ENCODE measurements around the gene B4GALT6.

B4GALT6 gene

GRCh38 chr18:31672628-31673135, 11.7 kb downstream of the B4GALT6 start:
- no peak overlapping the region for H3K4me2 ChIP-seq (ENCODE audit: low read length)
- H3K9me3 ChIP-seq (replicated peaks; ENCODE audit: low read length) = no peaks in the 10 kb centered on the region
- no peak overlapping the region for H3K4me3 ChIP-seq (ENCODE audit: low read length)
- no peak overlapping the region for H3K9ac ChIP-seq (ENCODE audit: low read depth, low read length)
- H3K27me3 ChIP-seq (ENCODE audit: control insufficient read depth, insufficient read depth, low read length) = no peaks in the 10 kb centered on the region
- no peaks in the 10 kb centered on the region for H3K4me1 ChIP-seq (ENCODE audit: control insufficient read depth, insufficient read depth, low read length)
- H3K36me3 ChIP-seq (ENCODE audit: insufficient read depth, low read length) = no peaks in the 10 kb centered on the region

- no peaks in the 10 kb centered on the region for H3K9me3 ChIP-seq (replicated peaks; ENCODE audit: low read length)
- no peaks in the 10 kb centered on the region for H3K36me3 ChIP-seq (ENCODE audit: insufficient read depth, low read length)
Measured at GRCh38 chr18:31671951-31672350, 12.4 kb downstream of the B4GALT6 start.

GRCh38 chr18:31669541-31669940, 14.8 kb downstream of the B4GALT6 start:
- no peak overlapping the region for H3K9ac ChIP-seq (ENCODE audit: low read depth, low read length)
- H3K27me3 ChIP-seq (ENCODE audit: control insufficient read depth, insufficient read depth, low read length) = no peaks in the 10 kb centered on the region
- no peaks in the 10 kb centered on the region for H3K9me3 ChIP-seq (replicated peaks; ENCODE audit: low read length)
- no peaks in the 10 kb centered on the region for H3K4me1 ChIP-seq (ENCODE audit: control insufficient read depth, insufficient read depth, low read length)
- H3K4me2 ChIP-seq (ENCODE audit: low read length) = no peak overlapping the region
- no peaks in the 10 kb centered on the region for H3K36me3 ChIP-seq (ENCODE audit: insufficient read depth, low read length)
- no peak overlapping the region for H3K4me3 ChIP-seq (ENCODE audit: low read length)

More at GRCh38 chr18:31671951-31672350, 12.4 kb downstream of the B4GALT6 start:
- H3K4me1 ChIP-seq (ENCODE audit: control insufficient read depth, insufficient read depth, low read length) = no peaks in the 10 kb centered on the region
- H3K27me3 ChIP-seq (ENCODE audit: control insufficient read depth, insufficient read depth, low read length) = no peaks in the 10 kb centered on the region
- no peak overlapping the region for H3K4me3 ChIP-seq (ENCODE audit: low read length)
- no peak overlapping the region for H3K4me2 ChIP-seq (ENCODE audit: low read length)
- H3K9ac ChIP-seq (ENCODE audit: low read depth, low read length) = no peak overlapping the region

- no peaks in the 10 kb centered on the region for H3K9me3 ChIP-seq (replicated peaks; ENCODE audit: low read length)
- H3K27me3 ChIP-seq (ENCODE audit: control insufficient read depth, insufficient read depth, low read length) = no peaks in the 10 kb centered on the region
- no peak overlapping the region for H3K4me2 ChIP-seq (ENCODE audit: low read length)
- H3K4me1 ChIP-seq (ENCODE audit: control insufficient read depth, insufficient read depth, low read length) = peaks cover 3% of the 10 kb centered on the region
- no peak overlapping the region for H3K4me3 ChIP-seq (ENCODE audit: low read length)
- H3K36me3 ChIP-seq (ENCODE audit: insufficient read depth, low read length) = no peaks in the 10 kb centered on the region
- no peak overlapping the region for H3K9ac ChIP-seq (ENCODE audit: low read depth, low read length)
Measured at GRCh38 chr18:31667185-31667584, 17.2 kb downstream of the B4GALT6 start.

GRCh38 chr18:31666055-31666454, 18.3 kb downstream of the B4GALT6 start:
- H3K4me3 ChIP-seq (ENCODE audit: low read length) = no peak overlapping the region
- peaks cover 8% of the 10 kb centered on the region for H3K4me1 ChIP-seq (ENCODE audit: control insufficient read depth, insufficient read depth, low read length)
- no peak overlapping the region for H3K9ac ChIP-seq (ENCODE audit: low read depth, low read length)
- H3K4me2 ChIP-seq (ENCODE audit: low read length) = no peak overlapping the region
- H3K27me3 ChIP-seq (ENCODE audit: control insufficient read depth, insufficient read depth, low read length) = no peaks in the 10 kb centered on the region
- no peaks in the 10 kb centered on the region for H3K9me3 ChIP-seq (replicated peaks; ENCODE audit: low read length)
- H3K36me3 ChIP-seq (ENCODE audit: insufficient read depth, low read length) = no peaks in the 10 kb centered on the region

GRCh38 chr18:31664101-31664500, 20.3 kb downstream of the B4GALT6 start:
- Histone ChIP-seq H3K4me2 (ENCODE audit: low read length) (no peak overlapping the region), H3K4me3 (ENCODE audit: low read length) (no peak overlapping the region), H3K36me3 (ENCODE audit: insufficient read depth, low read length) (no peaks in the 10 kb centered on the region), H3K9ac (ENCODE audit: low read depth, low read length) (no peak overlapping the region), H3K9me3 (replicated peaks; ENCODE audit: low read length) (no peaks in the 10 kb centered on the region), H3K4me1 (ENCODE audit: control insufficient read depth, insufficient read depth, low read length) (peaks cover 8% of the 10 kb centered on the region), H3K27me3 (ENCODE audit: control insufficient read depth, insufficient read depth, low read length) (no peaks in the 10 kb centered on the region)

GRCh38 chr18:31661965-31662364, 22.4 kb downstream of the B4GALT6 start:
- Histone ChIP-seq H3K27me3 (ENCODE audit: control insufficient read depth, insufficient read depth, low read length) (no peaks in the 10 kb centered on the region), H3K9ac (ENCODE audit: low read depth, low read length) (no peak overlapping the region), H3K4me2 (ENCODE audit: low read length) (no peak overlapping the region), H3K4me1 (ENCODE audit: control insufficient read depth, insufficient read depth, low read length) (peaks cover 8% of the 10 kb centered on the region), H3K9me3 (replicated peaks; ENCODE audit: low read length) (no peaks in the 10 kb centered on the region), H3K36me3 (ENCODE audit: insufficient read depth, low read length) (no peaks in the 10 kb centered on the region), H3K4me3 (ENCODE audit: low read length) (no peak overlapping the region)

GRCh38 chr18:31660763-31661162, 23.6 kb downstream of the B4GALT6 start:
- Histone ChIP-seq H3K27me3 (ENCODE audit: control insufficient read depth, insufficient read depth, low read length) (no peaks in the 10 kb centered on the region), H3K4me2 (ENCODE audit: low read length) (no peak overlapping the region), H3K9me3 (replicated peaks; ENCODE audit: low read length) (no peaks in the 10 kb centered on the region), H3K4me1 (ENCODE audit: control insufficient read depth, insufficient read depth, low read length) (peaks cover 8% of the 10 kb centered on the region), H3K36me3 (ENCODE audit: insufficient read depth, low read length) (no peaks in the 10 kb centered on the region), H3K9ac (ENCODE audit: low read depth, low read length) (no peak overlapping the region), H3K4me3 (ENCODE audit: low read length) (no peak overlapping the region)

GRCh38 chr18:31659576-31660177, 24.7 kb downstream of the B4GALT6 start:
- H3K4me1 ChIP-seq (ENCODE audit: control insufficient read depth, insufficient read depth, low read length) = peaks cover 8% of the 10 kb centered on the region
- H3K9me3 ChIP-seq (replicated peaks; ENCODE audit: low read length) = no peaks in the 10 kb centered on the region
- H3K9ac ChIP-seq (ENCODE audit: low read depth, low read length) = no peak overlapping the region
- H3K36me3 ChIP-seq (ENCODE audit: insufficient read depth, low read length) = no peaks in the 10 kb centered on the region
- no peak overlapping the region for H3K4me2 ChIP-seq (ENCODE audit: low read length)
- H3K27me3 ChIP-seq (ENCODE audit: control insufficient read depth, insufficient read depth, low read length) = no peaks in the 10 kb centered on the region
- no peak overlapping the region for H3K4me3 ChIP-seq (ENCODE audit: low read length)

- Histone ChIP-seq H3K9me3 (replicated peaks; ENCODE audit: low read length) (no peaks in the 10 kb centered on the region), H3K9ac (ENCODE audit: low read depth, low read length) (no peak overlapping the region), H3K4me3 (ENCODE audit: low read length) (no peak overlapping the region), H3K4me1 (ENCODE audit: control insufficient read depth, insufficient read depth, low read length) (peaks cover 8% of the 10 kb centered on the region), H3K36me3 (ENCODE audit: insufficient read depth, low read length) (no peaks in the 10 kb centered on the region), H3K4me2 (ENCODE audit: low read length) (no peak overlapping the region), H3K27me3 (ENCODE audit: control insufficient read depth, insufficient read depth, low read length) (no peaks in the 10 kb centered on the region)
Measured at GRCh38 chr18:31658670-31659575, 25.5 kb downstream of the B4GALT6 start.

GRCh38 chr18:31657823-31658669, 26.3 kb downstream of the B4GALT6 start:
- Histone ChIP-seq H3K27me3 (ENCODE audit: control insufficient read depth, insufficient read depth, low read length) (no peaks in the 10 kb centered on the region), H3K9ac (ENCODE audit: low read depth, low read length) (no peak overlapping the region), H3K4me1 (ENCODE audit: control insufficient read depth, insufficient read depth, low read length) (peaks cover 8% of the 10 kb centered on the region), H3K36me3 (ENCODE audit: insufficient read depth, low read length) (no peaks in the 10 kb centered on the region), H3K9me3 (replicated peaks; ENCODE audit: low read length) (no peaks in the 10 kb centered on the region), H3K4me3 (ENCODE audit: low read length) (no peak overlapping the region), H3K4me2 (ENCODE audit: low read length) (no peak overlapping the region)

All from skeletal muscle satellite cell (primary cell).